ENCODE measurements around the gene FAM222B. TPM values are rescaled to one million over a fixed set of nuclear protein-coding genes. Genes with fewer than 3 reads are reported as not detected.

The FAM222B gene
- total RNA-seq, 2 experiments from 2014 or later, result 4.0 to 15.2 TPM

DNA sequence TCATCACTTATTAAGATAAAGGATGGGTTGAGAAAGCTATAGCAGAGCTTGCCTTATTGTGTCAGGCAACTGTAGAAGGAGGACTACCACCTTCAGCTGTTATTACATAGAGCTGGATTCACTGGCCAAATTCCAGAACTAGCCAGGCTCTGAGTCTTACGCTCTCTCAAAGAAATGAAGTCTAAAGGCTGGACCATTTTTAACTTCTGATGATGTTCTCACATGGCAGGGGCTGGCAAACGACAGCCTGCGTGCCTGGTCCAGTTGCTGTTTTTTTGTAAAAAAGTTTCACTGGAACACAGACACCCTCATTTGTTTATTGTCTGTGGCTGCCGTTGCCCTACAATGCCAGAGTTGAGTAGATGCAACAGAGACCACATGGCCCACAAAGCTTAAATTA is 77.6 kb downstream of the FAM222B start:
- Histone ChIP-seq H4K20me1 (ENCODE audit: insufficient read depth, low read length) (no peaks in the 10 kb centered on the region), H3K27ac (ENCODE audit: low read depth, low read length, poor library complexity, severe bottlenecking) (no peak overlapping the region), H3K36me3 (ENCODE audit: insufficient read depth, low read length) (peaks cover 16% of the 10 kb centered on the region), H3K9me2 (ENCODE audit: insufficient read depth, low read length) (no peaks in the 10 kb centered on the region), H3K79me2 (ENCODE audit: insufficient read depth, low read depth, low read length) (no peaks in the 10 kb centered on the region), H3K4me1 (ENCODE audit: insufficient read depth, low read length, poor library complexity, severe bottlenecking) (no peaks in the 10 kb centered on the region), H3K4me2 (ENCODE audit: low read length) (no peak overlapping the region), H3K4me3 (ENCODE audit: low read depth, low read length, poor library complexity, severe bottlenecking) (no peak overlapping the region), H3K9me3 (ENCODE audit: low read length) (no peaks in the 10 kb centered on the region), H2AFZ (ENCODE audit: low read length) (no peak overlapping the region)
- BruUV-seq (replicated peaks), result no TSS peak
- DNase-seq (ENCODE audit: low spot score), result no peak
- ChIA-PET CTCF (ENCODE audit: unreplicated experiment) (no interaction called here), POLR2A (interaction anchor here (0.7 to 1.3 kb wide), 4 partner anchors 8 to 106 kb away, joined by 3 to 7 read pairs (median 4); no protein-coding TSS in a partner anchor)
- TF ChIP-seq EZH2phosphoT487 (IDR thresholded peaks at IDR 0.05; ENCODE audit: borderline replicate concordance, low read depth, low read length), result no peak
- TF ChIP-seq, protein P1, sequence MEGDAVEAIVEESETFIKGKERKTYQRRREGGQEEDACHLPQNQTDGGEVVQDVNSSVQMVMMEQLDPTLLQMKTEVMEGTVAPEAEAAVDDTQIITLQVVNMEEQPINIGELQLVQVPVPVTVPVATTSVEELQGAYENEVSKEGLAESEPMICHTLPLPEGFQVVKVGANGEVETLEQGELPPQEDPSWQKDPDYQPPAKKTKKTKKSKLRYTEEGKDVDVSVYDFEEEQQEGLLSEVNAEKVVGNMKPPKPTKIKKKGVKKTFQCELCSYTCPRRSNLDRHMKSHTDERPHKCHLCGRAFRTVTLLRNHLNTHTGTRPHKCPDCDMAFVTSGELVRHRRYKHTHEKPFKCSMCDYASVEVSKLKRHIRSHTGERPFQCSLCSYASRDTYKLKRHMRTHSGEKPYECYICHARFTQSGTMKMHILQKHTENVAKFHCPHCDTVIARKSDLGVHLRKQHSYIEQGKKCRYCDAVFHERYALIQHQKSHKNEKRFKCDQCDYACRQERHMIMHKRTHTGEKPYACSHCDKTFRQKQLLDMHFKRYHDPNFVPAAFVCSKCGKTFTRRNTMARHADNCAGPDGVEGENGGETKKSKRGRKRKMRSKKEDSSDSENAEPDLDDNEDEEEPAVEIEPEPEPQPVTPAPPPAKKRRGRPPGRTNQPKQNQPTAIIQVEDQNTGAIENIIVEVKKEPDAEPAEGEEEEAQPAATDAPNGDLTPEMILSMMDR (conservative IDR thresholded peaks at IDR 0.05; ENCODE audit: low read length), result no peak
- intact Hi-C loops (cut with micrococcal nuclease; ENCODE audit: unreplicated experiment), result no loop called here

DNA sequence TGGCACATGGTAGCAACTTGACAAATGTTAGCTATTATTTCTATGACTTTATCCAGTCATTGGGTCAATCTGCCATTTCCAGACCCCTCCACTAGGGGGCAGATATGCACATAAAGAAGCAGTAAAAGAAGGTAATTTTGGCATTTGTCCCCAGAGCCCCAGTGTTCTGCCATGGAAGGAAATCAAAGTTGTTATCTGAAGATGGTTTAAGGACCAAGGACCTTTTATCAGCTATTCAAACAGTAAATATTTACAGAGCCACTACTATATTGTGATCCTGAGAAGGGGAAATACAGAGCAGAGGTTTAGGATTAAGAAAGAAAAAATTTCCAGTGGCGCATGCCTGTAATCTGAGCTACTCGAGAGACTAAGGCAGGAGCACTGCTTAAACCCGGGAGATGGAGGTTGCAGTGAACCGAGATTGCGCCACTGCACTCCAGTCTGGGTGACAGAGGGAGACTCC is 78.8 kb downstream of the FAM222B start:
- intact Hi-C loops (cut with micrococcal nuclease; ENCODE audit: unreplicated experiment), result loop anchor here (1.0 to 5.0 kb wide), 5 partner anchors 37 to 152 kb away; partner anchors contain the start of genes DHRS13, NEK8 and TLCD1
- no peaks in the 10 kb centered on the region for H3K9me3 ChIP-seq (ENCODE audit: low read length)
- CTCF ChIA-PET (ENCODE audit: unreplicated experiment), result interaction anchor here (0.8 to 1.6 kb wide), 9 partner anchors 9 to 153 kb away, joined by 3 to 10 read pairs (median 3); partner anchors contain the start of gene TLCD1
- H2AFZ ChIP-seq (ENCODE audit: low read length), result no peak overlapping the region
- no peaks in the 10 kb centered on the region for H3K9me2 ChIP-seq (ENCODE audit: insufficient read depth, low read length)
- TF ChIP-seq EZH2phosphoT487 (IDR thresholded peaks at IDR 0.05; ENCODE audit: borderline replicate concordance, low read depth, low read length), result no peak
- TF ChIP-seq, protein P1 (conservative IDR thresholded peaks at IDR 0.05; ENCODE audit: low read length), result peak; percentile 99
- H3K36me3 ChIP-seq (ENCODE audit: insufficient read depth, low read length), result peaks cover 26% of the 10 kb centered on the region
- H3K4me2 ChIP-seq (ENCODE audit: low read length), result no peak overlapping the region
- H4K20me1 ChIP-seq (ENCODE audit: insufficient read depth, low read length), result no peaks in the 10 kb centered on the region
- POLR2A ChIA-PET, result interaction anchor here (0.5 to 1.3 kb wide), 5 partner anchors 24 to 144 kb away, joined by 3 to 4 read pairs (median 4); no protein-coding TSS in a partner anchor
- H3K27ac ChIP-seq (ENCODE audit: low read depth, low read length, poor library complexity, severe bottlenecking), result no peak overlapping the region
- no peak overlapping the region for H3K4me3 ChIP-seq (ENCODE audit: low read depth, low read length, poor library complexity, severe bottlenecking)
- no peaks in the 10 kb centered on the region for H3K79me2 ChIP-seq (ENCODE audit: insufficient read depth, low read depth, low read length)
- H3K4me1 ChIP-seq (ENCODE audit: insufficient read depth, low read length, poor library complexity, severe bottlenecking), result no peaks in the 10 kb centered on the region
- BruUV-seq (replicated peaks), result no TSS peak
- peak; percentile 84 for DNase-seq (ENCODE audit: low spot score)
